Fibroblast of peridontal ligament (primary cell): ENCODE measurements around the gene EHD2.
A peak's percentile ranks its signal among the peaks of the same experiment; 100 is the strongest.
"Not testable (repeated sequence)": the region's sequence is repeated elsewhere in the genome, so short reads cannot be mapped to it uniquely, and the experiment has no call there.

Experiments used
- DNase-seq: peaks from one replicate; pipeline ENCODE4 v3.0.0-alpha.2; 2010; ENCODE audit errors: extremely low read depth

The EHD2 gene

DNA sequence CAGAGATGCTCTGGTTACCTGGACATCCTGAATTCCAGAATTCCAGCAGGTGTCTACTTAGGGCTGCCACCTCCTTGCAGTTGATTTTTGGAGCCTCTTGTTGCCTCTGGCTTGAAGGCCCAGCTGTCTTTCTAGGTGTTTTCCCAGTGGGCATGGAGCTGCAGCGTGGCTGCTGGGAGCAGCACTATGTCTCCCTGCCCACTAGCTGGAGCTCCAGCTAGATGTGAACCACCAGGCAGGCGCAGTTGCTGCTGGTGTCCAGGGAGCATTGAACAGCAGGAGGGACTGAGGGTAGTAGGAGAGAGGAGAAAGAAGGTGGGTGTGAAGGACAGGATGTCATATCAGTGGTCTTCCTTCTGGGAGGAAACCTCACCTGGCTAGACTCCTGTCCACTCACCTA, 55.4 kb downstream of the EHD2 start:
- DNase-seq: no peak

DNA sequence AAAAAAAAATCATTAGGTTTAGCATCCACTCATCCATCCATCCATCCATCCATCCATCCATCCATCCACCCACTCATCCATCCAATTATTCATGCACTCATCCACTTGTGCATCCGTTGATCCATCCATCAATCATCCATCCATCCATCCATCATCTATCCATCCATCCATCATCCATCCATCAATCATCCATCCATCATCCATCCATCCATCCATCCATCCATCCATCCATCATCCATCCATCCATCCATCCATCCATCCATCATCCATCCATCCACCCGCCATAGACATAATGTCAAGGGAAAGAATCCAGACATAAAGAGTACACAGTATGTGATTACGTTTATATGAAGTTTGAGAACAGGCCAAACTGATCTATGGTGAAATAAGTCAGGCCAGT, 56.3 kb downstream of the EHD2 start:
- no peak for DNase-seq

DNA sequence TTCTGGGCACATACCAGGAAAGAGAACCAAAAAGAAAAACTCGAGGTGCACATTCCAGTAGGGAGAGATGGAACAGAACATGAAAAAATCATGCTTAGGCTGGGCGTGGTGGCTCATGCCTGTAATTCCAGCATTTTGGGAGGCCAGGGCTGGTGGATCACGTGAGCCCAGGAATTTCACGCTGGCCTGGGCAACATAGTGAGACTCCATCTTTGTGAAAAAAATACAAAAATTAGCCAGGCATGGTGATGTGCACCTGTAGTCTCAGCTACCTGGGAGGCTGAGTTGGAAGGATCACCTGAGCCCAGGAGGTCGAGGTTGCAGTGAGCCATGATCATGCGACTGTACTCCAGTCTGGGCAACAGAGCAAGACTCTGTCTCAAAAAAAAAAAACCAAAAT, 58.1 kb downstream of the EHD2 start:
- not testable (repeated sequence) for DNase-seq

DNA sequence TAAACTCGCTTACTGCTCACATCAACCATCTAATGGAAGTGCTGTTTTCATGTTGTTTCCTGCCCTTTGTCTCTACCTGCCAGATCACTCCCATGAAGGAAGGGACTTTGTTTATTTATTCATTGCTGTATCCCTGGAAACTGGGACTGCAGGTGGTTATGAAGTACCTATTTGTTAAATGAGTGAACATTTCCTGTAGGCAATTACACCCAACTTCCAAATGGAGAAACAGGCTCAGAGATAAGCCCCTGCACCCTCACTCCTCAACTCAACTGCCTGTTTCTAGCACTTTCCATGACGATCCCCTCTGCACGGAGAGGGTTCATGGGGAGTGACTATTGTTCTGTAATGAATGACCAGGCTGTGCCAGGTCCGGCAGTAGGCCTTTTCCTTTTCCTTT, 63.3 kb downstream of the EHD2 start:
- no peak for DNase-seq

- DNase-seq: not testable (repeated sequence)
These were observed 64.2 kb downstream of the EHD2 start for GRCh38 chr19:47777245-47778048.

DNA sequence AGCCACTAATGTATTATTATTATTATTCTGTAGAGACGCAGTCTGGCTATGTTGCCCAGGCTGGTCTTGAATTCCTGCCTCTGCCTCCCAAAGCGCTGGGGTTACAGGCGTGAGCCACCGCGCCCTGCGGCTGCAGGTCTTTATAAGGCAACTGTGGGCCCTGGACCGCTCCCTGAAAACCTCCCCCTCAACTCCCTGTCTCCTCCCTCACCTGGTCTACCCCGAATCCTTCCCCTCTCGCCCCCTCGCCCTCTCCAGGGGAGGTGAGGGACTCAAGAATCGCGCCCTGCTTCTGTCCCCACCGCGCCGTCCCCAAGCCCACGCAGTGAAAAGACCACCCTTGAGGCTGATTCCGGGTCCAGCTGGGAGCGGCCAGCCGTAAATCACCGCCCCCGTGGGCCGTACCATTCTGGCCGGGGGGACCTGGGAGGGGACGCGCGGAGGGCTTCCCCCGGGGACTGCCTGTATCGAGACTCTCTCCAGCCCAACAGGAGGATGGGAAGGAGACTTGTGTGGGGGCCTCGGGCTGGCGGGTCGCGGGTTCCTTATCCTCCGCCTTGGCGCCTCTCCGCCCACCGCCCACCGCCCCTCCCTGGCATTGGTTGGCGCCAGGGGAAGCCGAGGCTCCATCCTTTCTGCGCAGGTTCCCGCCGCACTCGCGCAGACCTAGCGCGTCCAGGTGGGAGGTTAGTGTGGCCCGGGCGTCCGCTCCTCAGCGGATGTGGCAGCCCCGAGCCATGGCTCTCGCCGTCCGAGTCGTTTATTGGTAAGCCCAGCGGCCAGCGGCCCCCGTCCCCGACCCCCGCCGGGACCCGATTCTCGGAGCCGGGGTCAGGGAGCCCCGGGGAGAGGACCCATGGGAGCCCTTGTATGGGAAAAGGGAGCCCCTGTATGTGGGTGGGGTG, 65.1 kb downstream of the EHD2 start, which contains the start of gene SELENOW:
TSS of gene SELENOW (plus strand) at position 655 of the 905 bp plus-strand sequence. CDS start at position 738, 83 bp downstream.
- peak; percentile 60 for DNase-seq

GRCh38 chr19:47778954-47779351, 65.7 kb downstream of the EHD2 start:
- DNase-seq: peak; percentile 25

DNA sequence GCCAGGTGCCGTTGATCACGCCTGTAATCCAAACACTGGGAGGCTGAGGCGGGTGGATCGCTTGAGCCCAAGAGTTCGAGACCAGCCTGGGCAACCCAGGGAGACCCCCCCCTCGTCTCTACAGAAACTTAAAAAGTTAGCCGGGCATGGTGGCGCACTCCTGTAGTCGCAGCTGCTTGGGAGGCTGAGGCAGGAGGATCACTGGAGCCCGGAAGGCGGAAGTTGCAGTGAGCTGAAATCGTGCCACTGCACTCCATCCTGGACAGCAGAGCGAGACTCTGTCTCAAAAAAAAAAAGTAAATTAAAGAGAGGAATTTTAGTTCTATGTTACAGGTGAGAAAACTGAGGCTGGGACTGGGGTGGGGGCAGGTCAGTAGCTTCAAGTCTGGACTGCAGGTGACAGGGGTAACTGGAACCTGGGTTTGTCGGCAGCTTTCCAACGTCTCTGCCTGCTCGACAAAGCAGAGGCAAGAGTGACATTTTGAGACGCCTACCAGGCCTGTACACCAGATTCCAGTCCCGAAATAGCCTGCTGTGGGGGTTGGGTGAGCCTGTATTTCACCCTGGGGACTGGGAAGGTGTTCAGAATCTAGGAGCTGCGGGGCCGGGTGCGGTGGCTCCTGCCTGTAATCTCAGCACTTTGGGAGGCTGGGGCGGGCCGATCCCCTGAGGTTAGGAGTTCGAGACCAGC, 66.4 kb downstream of the EHD2 start:
- DNase-seq: no peak

DNA sequence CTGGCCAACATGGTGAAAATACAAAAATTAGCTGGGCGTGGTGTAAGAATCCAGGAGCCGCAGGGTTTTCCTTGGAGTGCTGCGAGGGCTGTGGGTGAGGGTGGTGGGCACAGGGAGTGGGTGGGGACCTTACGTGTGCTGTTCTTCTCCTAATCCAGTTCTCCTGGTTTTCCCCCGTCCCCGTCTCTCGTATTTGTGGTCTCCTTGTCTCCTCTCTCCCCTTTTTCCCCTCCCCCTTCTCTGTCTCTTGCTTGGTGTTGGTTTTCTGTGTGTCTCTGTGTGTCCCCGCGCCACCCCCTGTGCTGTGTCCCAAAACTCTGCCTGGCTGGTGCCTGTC, 67.0 kb downstream of the EHD2 start:
- DNase-seq: no peak

GRCh38 chr19:47781590-47782262, 68.5 kb downstream of the EHD2 start:
- peak; percentile 33 for DNase-seq

DNA sequence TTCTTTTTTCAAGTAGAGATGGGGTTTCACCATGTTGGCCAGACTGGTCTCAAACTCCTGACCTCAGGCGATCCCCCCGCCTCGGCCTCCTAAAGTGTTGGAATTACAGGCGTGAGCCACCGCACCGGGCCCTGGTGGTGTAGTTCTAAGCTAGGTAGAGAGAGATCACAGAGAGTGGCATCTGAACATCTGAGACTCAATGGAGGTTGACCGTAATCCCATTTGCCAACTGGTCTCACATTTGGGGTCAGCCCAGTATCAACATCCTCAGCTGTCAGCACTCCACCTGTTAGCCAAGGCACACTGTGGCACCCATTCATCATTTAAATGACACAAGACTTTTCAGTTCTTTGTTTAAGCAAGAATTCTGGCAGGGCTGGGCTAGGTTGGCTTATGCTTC, 73.3 kb downstream of the EHD2 start:
- no peak for DNase-seq

DNA sequence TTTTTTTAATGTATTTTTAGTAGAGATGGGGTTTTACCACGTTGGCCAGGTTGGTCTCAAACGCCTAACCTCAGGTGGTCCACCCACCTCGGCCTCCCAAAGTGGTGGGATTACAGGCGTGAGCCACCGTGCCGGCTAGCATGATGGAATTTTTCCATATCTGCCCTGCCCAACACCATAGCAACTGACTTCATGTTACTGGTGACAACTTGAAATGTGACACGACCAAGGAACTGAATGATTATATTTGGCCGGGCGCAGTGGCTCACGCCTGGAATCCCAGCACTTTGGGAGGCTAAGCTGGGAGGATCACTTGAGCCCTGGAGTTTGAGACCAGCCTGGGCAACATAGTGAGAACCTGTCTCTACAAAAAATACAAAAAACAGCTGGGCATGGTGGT, 74.1 kb downstream of the EHD2 start:
- not testable (repeated sequence) for DNase-seq

GRCh38 chr19:47789811-47790210, 76.6 kb downstream of the EHD2 start:
- DNase-seq: not testable (repeated sequence)

GRCh38 chr19:47790398-47790814, 77.2 kb downstream of the EHD2 start:
- DNase-seq: peak; percentile 55

DNA sequence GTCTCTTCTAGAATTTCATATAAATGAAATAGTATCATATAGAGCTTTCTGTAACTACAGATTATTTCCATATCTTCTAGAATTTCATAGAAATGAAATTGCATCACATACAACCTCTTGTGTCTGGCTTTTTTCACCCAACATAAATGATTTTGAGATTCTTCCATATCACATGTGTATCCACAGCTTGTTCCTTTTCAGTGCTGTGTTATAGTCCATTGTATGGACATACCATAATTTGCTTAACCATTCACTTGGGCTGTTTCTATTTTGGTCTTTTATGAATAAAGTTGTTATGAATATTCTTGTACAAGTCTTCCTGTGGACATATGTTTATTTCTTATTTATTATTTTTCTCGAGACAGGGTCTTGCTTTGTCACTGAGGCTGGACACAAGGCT, 79.4 kb downstream of the EHD2 start:
- DNase-seq: no peak
